ENCODE measurements around the gene SUSD1.

GRCh38 chr9:112010537-112010936, 164.6 kb downstream of the SUSD1 start:
- TF ChIP-seq BRF2 (CRISPR knock-in tag; IDR thresholded peaks at IDR 0.05) = no peak
- no peak for TF ChIP-seq PRDM4 (CRISPR knock-in tag; IDR thresholded peaks at IDR 0.05; ENCODE audit: borderline replicate concordance)
- TF ChIP-seq CTCF (CRISPR knock-in tag; IDR thresholded peaks at IDR 0.05) = no peak
- TF ChIP-seq SP4 (CRISPR knock-in tag; IDR thresholded peaks at IDR 0.05) = no peak
- TF ChIP-seq ZNF280D (CRISPR knock-in tag; IDR thresholded peaks at IDR 0.05) = no peak
- TF ChIP-seq ZNF232 (CRISPR knock-in tag; IDR thresholded peaks at IDR 0.05; ENCODE audit: borderline replicate concordance) = no peak
- TF ChIP-seq KAT2B (IDR thresholded peaks at IDR 0.05; ENCODE audit: borderline replicate concordance, low read depth, low read length) = no peak
- TF ChIP-seq SP1 (IDR thresholded peaks at IDR 0.05) = no peak
- TF ChIP-seq SP1 (CRISPR knock-in tag; IDR thresholded peaks at IDR 0.05) = no peak
- no peak for TF ChIP-seq POLR2AphosphoS5 (IDR thresholded peaks at IDR 0.05; ENCODE audit: low read depth, low read length)
- no peak for TF ChIP-seq ZNF225 (CRISPR knock-in tag; IDR thresholded peaks at IDR 0.05)
- TF ChIP-seq POLR2A (IDR thresholded peaks at IDR 0.05; ENCODE audit: insufficient read depth in 1 of 2, low read depth in 2 of 2, low read length in 2 of 2) = no peak
- TF ChIP-seq RXRA (CRISPR knock-in tag; IDR thresholded peaks at IDR 0.05) = no peak
- no peak for TF ChIP-seq CENPX (CRISPR knock-in tag; IDR thresholded peaks at IDR 0.05)
- no peak for TF ChIP-seq BCL3 (CRISPR knock-in tag; IDR thresholded peaks at IDR 0.05)

Data from HepG2 (cell line).